HEK293T (cell line): ENCODE data around the gene PRKAR1B.

ENCODE experiments used
- CTCF ChIA-PET: fragments of 350-600 bp; formaldehyde crosslinking; extraction: SDS; loops from one replicate; lab custom pipeline; 2021; ENCODE audit warnings: antibody characterized with exemption, inconsistent platforms; lab: Yijun Ruan, JAX
- POLR2A ChIA-PET: fragments of 350-600 bp; formaldehyde crosslinking; extraction: SDS; loops from one replicate; lab custom pipeline; 2020; ENCODE audit warnings: antibody characterized with exemption, inconsistent platforms; lab: Yijun Ruan, JAX
- DNase-seq: peaks from one replicate; pipeline ENCODE4 v3.0.0; 2012; ENCODE audit warnings: mixed read lengths; ENCODE audit errors: extremely low spot score
- ARNT ChIP-seq: fragments of 450-650 bp; IDR thresholded peaks from 2 replicates; pipeline ENCODE4 v1.6.1; 2017; ENCODE audit warnings: mild to moderate bottlenecking
- BHLHE40 ChIP-seq: fragments of 450-650 bp; IDR thresholded peaks from 2 replicates; pipeline ENCODE4 v1.6.1; 2016; ENCODE audit warnings: mild to moderate bottlenecking, moderate library complexity, borderline replicate concordance
- CTBP1 ChIP-seq: fragments of 450-650 bp; IDR thresholded peaks from 2 replicates; pipeline ENCODE4 v1.6.1; 2016; ENCODE audit warnings: borderline replicate concordance
- ELF4 ChIP-seq: fragments of 450-650 bp; IDR thresholded peaks from 2 replicates; pipeline ENCODE4 v1.6.1; 2017; ENCODE audit warnings: antibody characterized with exemption
- FOXA1 ChIP-seq: fragments of 450-650 bp; IDR thresholded peaks from 2 replicates; pipeline ENCODE4 v1.6.1; 2016; ENCODE audit warnings: mild to moderate bottlenecking
- FOXK2 ChIP-seq: fragments of 450-650 bp; IDR thresholded peaks from 2 replicates; pipeline ENCODE4 v1.6.1; 2016; ENCODE audit warnings: mild to moderate bottlenecking
- FOXM1 ChIP-seq: fragments of 450-650 bp; IDR thresholded peaks from 2 replicates; pipeline ENCODE4 v1.6.1; 2017; ENCODE audit warnings: mild to moderate bottlenecking, borderline replicate concordance
- HDGF ChIP-seq: fragments of 450-650 bp; IDR thresholded peaks from 2 replicates; pipeline ENCODE4 v1.6.1; 2017; ENCODE audit warnings: antibody characterized with exemption, borderline replicate concordance
- L3MBTL2 ChIP-seq: fragments of 450-650 bp; conservative IDR thresholded peaks from 2 replicates; pipeline ENCODE4 v1.6.1; 2016; ENCODE audit warnings: mild to moderate bottlenecking
- LEF1 ChIP-seq: fragments of 450-650 bp; IDR thresholded peaks from 2 replicates; pipeline ENCODE4 v1.6.1; 2017; ENCODE audit warnings: mild to moderate bottlenecking, borderline replicate concordance
- NFRKB ChIP-seq: fragments of 450-650 bp; IDR thresholded peaks from 2 replicates; pipeline ENCODE4 v1.6.1; 2016; ENCODE audit warnings: mild to moderate bottlenecking, moderate library complexity
- SP1 ChIP-seq: fragments of 450-650 bp; IDR thresholded peaks from 2 replicates; pipeline ENCODE4 v1.6.1; 2017
- SUZ12 ChIP-seq: fragments of 450-650 bp; IDR thresholded peaks from 2 replicates; pipeline ENCODE4 v1.6.1; 2016; ENCODE audit warnings: mild to moderate bottlenecking
- TARDBP ChIP-seq: fragments of 450-650 bp; IDR thresholded peaks from 2 replicates; pipeline ENCODE4 v1.6.1; 2016
- ZNF384 ChIP-seq: fragments of 450-650 bp; IDR thresholded peaks from 2 replicates; pipeline ENCODE4 v1.6.1; 2016
- TF ChIP-seq, protein P1 (sequence below): fragments of 450-650 bp; IDR thresholded peaks from 2 replicates; pipeline ENCODE4 v1.6.1; 2016

PRKAR1B gene

GRCh38 chr7:684416-684815, 42.7 kb downstream of the PRKAR1B start:
- no peak for DNase-seq
- POLR2A ChIA-PET, result no interaction called here
- TF ChIP-seq ARNT (no peak), CTBP1 (no peak), TARDBP (no peak)
- CTCF ChIA-PET, result no interaction called here

- no peak for DNase-seq
- ChIA-PET POLR2A (no interaction called here), CTCF (no interaction called here)
- TF ChIP-seq SUZ12 (no peak), HDGF (no peak), FOXM1 (no peak), LEF1 (no peak), L3MBTL2 (no peak), ZNF384 (no peak), ELF4 (no peak), FOXA1 (no peak), SP1 (no peak)
- TF ChIP-seq, protein P1, sequence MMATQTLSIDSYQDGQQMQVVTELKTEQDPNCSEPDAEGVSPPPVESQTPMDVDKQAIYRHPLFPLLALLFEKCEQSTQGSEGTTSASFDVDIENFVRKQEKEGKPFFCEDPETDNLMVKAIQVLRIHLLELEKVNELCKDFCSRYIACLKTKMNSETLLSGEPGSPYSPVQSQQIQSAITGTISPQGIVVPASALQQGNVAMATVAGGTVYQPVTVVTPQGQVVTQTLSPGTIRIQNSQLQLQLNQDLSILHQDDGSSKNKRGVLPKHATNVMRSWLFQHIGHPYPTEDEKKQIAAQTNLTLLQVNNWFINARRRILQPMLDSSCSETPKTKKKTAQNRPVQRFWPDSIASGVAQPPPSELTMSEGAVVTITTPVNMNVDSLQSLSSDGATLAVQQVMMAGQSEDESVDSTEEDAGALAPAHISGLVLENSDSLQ, result no peak
Observed at GRCh38 chr7:683526-684205, 43.4 kb downstream of the PRKAR1B start.

DNA sequence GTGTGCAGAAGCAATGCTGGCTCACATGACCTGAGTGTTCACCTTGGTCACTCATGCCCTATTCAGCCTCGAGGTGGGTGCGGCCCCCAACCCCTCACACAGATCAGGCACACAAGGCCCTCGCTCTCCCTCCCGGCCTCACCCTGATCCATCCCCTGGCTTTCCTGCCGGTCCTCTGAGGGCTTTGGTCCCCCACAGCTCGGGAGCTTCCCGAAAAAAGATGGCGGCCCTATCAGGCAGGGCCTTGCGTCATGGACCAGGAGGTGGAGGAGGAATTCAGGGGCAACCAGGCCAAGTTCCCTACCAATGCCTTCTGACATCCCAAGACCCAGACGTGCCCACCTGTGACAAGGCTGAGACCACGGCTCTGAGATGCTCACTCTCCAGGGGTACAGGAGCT, 44.3 kb downstream of the PRKAR1B start:
- TF ChIP-seq ELF4 (no peak), SUZ12 (no peak), ZNF384 (no peak), CTBP1 (no peak), TARDBP (no peak), FOXK2 (no peak), LEF1 (no peak), SP1 (no peak)
- TF ChIP-seq, protein P1, result no peak

GRCh38 chr7:681551-682307, 45.4 kb downstream of the PRKAR1B start:
- TF ChIP-seq ARNT (no peak), LEF1 (no peak), FOXK2 (no peak), HDGF (no peak), SP1 (no peak), CTBP1 (no peak), TARDBP (no peak), SUZ12 (no peak), ZNF384 (no peak), FOXA1 (no peak), BHLHE40 (no peak), L3MBTL2 (no peak), ELF4 (no peak), NFRKB (no peak), FOXM1 (no peak)
- TF ChIP-seq, protein P1, result no peak
- CTCF ChIA-PET, result no interaction called here
- POLR2A ChIA-PET, result no interaction called here
- DNase-seq, result no peak

More for the DNA sequence above, 44.3 kb downstream of the PRKAR1B start:
- ChIA-PET POLR2A (no interaction called here), CTCF (no interaction called here)
- no peak for DNase-seq

DNA sequence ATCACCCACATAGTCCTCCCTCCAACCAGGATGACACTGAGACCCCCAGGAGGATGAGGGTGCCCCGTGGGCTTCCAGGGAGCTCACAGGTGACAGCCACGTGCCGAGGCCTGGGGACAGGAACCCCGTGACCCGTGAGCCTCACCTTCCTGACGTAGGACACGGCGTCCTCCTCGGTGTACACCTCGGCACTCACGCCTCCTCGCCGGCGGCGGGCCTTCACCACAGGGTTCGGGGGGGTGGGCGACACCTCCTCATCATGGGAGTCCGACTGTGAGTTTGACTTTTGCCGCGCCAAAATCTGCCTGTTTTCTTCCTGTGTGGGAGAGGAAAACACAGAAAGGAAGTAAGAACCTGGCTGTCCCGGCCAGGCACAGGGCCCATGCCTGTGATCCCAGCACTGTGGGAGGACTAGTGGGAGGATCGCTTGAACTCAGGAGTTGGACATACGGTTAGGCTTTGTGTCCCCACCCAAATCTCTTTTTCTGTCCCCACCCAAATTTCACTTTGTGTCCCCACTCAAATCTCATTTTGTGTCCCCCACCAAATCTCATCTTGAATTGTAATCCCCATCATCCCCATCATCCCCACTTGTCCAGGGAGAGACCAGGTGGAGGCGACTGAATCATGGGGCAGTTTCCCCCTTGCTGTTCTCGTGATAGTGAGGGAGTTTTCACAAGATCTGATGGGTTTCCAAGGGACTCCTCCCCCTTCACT, 46.5 kb downstream of the PRKAR1B start:
- no peak for DNase-seq
- TF ChIP-seq, protein P1, result no peak
- TF ChIP-seq SP1 (no peak), ZNF384 (no peak), ELF4 (no peak), HDGF (no peak), FOXK2 (no peak), FOXA1 (no peak), FOXM1 (no peak)
- ChIA-PET CTCF (no interaction called here), POLR2A (no interaction called here)

DNA sequence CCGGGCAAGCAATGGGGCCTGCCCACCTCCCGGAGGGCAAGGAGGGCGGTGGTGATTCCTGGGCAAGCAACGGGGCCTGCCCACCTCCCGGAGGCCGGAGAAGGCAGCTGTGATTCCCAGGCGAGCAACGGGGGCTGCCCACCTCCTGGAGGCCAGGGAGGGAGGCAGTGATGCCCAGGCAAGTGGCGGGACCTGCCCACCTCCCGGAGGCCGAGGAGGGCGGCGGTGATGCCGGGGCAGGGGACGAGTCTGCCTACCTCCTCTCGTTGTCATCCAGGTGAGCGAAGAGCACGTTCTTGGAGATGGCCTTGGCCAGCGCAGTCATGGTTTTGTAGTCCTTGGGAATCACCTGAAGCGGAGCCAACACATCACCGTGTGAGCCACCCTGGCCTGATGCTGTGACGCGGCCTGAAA, 50.1 kb downstream of the PRKAR1B start:
- DNase-seq, result no peak
- CTCF ChIA-PET, result interaction anchor here (0.6 kb wide), 1 partner anchor 177 kb away, joined by 3 read pairs; no protein-coding TSS in a partner anchor
- TF ChIP-seq BHLHE40 (no peak), L3MBTL2 (no peak), HDGF (no peak), FOXM1 (no peak), SP1 (no peak), LEF1 (no peak), FOXA1 (no peak), TARDBP (no peak), FOXK2 (no peak), ARNT (no peak), ELF4 (no peak), SUZ12 (no peak), NFRKB (no peak), CTBP1 (no peak), ZNF384 (no peak)
- TF ChIP-seq, protein P1, result no peak
- POLR2A ChIA-PET, result no interaction called here
